Measurements from ENCODE around the gene WDR18.

DNA sequence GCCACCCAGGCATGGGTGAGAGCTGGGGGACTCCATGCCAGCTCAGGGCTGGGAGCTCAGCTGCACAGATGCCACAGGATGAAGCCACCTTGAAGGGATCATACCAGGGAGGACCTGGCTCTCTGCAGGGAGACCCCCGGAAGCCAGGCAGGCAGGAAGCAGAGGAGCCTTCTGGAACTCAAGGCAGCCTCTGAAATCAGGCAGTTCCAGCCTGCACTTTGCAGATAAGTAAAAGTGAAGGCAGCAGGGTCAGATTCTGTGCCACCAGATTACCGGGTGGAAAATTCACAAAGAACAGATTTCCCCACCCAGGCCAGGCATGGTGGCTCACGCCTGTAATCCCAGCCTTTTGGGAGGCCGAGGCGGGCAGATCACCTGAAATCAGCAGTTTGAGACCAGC is 34.2 kb downstream of the WDR18 start:
- TF ChIP-seq, protein P1, sequence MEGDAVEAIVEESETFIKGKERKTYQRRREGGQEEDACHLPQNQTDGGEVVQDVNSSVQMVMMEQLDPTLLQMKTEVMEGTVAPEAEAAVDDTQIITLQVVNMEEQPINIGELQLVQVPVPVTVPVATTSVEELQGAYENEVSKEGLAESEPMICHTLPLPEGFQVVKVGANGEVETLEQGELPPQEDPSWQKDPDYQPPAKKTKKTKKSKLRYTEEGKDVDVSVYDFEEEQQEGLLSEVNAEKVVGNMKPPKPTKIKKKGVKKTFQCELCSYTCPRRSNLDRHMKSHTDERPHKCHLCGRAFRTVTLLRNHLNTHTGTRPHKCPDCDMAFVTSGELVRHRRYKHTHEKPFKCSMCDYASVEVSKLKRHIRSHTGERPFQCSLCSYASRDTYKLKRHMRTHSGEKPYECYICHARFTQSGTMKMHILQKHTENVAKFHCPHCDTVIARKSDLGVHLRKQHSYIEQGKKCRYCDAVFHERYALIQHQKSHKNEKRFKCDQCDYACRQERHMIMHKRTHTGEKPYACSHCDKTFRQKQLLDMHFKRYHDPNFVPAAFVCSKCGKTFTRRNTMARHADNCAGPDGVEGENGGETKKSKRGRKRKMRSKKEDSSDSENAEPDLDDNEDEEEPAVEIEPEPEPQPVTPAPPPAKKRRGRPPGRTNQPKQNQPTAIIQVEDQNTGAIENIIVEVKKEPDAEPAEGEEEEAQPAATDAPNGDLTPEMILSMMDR (conservative IDR thresholded peaks at IDR 0.05 in 1 of 2, IDR thresholded peaks at IDR 0.05 in 1 of 2; ENCODE audit: low read depth in 1 of 2, low read length in 2 of 2) = no peak
- TF ChIP-seq EZH2 (IDR thresholded peaks at IDR 0.05; ENCODE audit: low read length, missing control alignments) = no peak

Data from fibroblast of lung (primary cell).